IPS DF 4.7 (cell line): ENCODE data around the gene GPT2.

Source experiments
- DNase-seq: peaks from one replicate; pipeline ENCODE4 v3.0.0-alpha.2; 2013; ENCODE audit warnings: low spot score; ENCODE audit errors: extremely low read depth

GPT2 gene

DNA sequence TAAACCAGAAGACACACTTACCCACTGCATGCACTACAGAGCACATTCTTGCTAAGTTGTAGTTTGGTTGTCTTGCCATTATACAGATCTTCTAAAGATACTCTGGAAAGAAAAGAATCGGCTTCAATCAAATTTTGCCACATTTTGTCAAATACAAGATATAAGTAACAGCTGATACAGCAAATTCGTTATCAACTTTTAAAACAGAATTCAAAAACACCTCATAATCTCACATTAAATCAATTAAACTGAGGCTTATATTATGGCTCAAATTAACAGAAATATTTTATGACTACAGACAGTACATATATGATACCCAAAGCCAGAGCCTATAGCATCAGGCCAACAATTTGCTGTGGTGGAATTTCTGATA lies 83.9 kb downstream of the GPT2 start:
- DNase-seq = no peak

GRCh38 chr16:46970089-46970488 lies 85.9 kb downstream of the GPT2 start:
- no peak for DNase-seq

- DNase-seq = no peak
Observed at GRCh38 chr16:46971271-46971670, 87.1 kb downstream of the GPT2 start.

DNA sequence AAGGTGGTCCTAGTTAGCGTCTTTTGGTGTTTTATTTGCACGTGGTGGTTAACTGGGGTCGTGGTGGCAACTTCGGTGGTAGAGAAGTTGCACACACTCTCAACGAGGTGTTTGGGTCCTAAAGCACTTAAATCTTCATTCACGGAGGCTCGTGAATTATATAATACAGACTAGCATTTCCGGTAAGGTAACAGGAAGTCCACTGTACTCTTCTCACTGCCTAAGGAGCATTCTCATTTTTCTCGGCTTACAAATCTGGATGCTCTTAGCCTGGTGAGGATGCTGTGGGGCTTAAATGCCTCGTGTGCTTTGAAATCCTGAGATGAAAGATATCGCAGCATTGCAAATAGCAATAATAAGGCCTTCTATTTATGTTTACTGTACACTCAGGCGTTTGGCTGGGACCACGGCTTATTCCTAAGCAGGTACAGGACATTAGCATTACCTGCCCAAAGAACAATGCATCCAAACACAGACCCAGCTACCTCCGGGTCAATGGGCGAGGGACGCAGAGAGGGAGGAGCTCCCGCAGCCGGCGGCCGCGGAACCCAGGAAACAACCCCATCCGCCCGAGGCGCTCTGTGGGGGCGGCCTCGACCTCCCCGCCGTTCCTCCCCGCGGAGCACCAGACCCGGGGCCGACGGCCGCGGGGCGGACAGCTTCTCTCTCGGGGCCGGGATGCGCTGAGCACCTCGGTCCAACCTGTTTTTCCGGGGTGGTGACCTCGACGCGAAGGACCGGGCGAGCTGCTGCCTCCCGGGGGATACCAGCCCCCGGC lies 88.5 kb downstream of the GPT2 start:
- DNase-seq = no peak

- peak; percentile 53 for DNase-seq
Observed at GRCh38 chr16:46973207-46973995, 89.2 kb downstream of the GPT2 start, which contains the start of gene DNAJA2. DNAJA2 (minus strand) TSS chr16:46973674; CDS start chr16:46973572, 102 bp downstream.

DNA sequence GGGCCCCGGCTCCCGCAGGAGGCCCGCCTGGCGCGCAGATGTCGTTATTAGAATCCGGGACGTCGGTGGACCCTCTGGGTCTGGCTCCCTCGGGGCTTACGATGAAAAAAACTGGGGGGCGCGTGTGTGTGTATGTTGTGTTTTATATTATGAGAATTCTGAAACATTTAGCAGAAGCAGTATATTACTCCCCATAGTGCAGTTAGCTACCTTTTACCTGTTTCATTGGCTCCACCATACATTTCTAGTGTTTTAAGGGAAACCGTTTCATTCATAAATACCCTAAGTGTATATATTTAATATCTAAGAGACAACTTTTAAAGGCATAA lies 89.8 kb downstream of the GPT2 start:
- no peak for DNase-seq

DNA sequence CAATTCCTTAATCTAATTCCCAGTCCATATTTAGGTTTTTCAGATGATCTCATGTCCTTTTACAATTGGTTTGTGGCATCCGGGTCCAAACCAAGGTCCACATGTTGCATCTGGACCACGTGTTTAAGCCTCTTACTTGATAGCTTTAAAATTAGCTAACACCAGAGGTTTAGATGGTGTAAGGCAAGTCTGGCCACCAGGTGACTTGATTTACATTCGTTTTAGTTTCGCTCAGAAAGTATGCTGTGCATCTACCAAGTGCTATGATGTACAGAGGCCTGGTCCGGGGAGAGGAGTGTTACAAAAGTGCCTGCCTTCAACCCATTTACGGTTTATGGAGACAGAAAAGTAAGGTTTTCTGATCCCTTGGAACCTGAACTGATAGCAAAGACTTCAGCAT lies 90.2 kb downstream of the GPT2 start:
- DNase-seq = no peak

DNA sequence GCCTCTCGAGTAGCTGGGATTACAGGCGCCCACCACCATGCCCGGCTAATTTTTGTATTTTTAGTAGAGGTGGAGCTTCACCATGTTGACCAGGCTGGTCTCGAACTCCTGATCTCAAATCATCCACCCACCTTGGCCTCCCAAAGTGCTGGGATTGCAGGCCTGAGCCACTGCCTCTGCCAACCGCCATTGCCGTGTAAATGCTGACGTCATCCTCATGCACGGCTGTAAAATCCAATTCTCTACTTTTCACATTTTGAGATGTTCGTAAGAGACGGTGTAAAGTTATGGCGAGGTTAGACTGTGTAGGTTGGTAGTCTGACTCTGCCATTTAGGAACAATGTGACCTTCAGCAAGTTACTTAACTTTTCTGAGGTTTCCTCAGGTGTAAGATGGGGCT lies 91.0 kb downstream of the GPT2 start:
- DNase-seq = no peak

- no peak for DNase-seq
Observed at GRCh38 chr16:46975908-46976470, 91.8 kb downstream of the GPT2 start.

- DNase-seq = no peak
Observed at GRCh38 chr16:46976550-46976949, 92.4 kb downstream of the GPT2 start.
